Measurements from ENCODE around the gene ATP11A.

GRCh38 chr13:112837371-112838037, 147.7 kb downstream of the ATP11A start:
- TF ChIP-seq CTCF (IDR thresholded peaks at IDR 0.05) = no peak
- no peak for TF ChIP-seq POLR2A (IDR thresholded peaks at IDR 0.05)

Measured in thyroid gland (tissue), 4 donors.